Stimulated activated CD8-positive, alpha-beta memory T cell treated with anti-CD3 and anti-CD28 coated beads, Interleukin-15, amount 100 ng/mL, for 1 hour (primary cell): ENCODE data around the gene C3orf80.
"Not testable (repeated sequence)": the region's sequence is repeated elsewhere in the genome, so short reads cannot be mapped to it uniquely, and the experiment has no call there.

ENCODE experiments used
- DNase-seq: peaks from one replicate; pipeline ENCODE4 v3.0.0-alpha.2; 2020; ENCODE audit warnings: low read depth

C3orf80 gene

DNA sequence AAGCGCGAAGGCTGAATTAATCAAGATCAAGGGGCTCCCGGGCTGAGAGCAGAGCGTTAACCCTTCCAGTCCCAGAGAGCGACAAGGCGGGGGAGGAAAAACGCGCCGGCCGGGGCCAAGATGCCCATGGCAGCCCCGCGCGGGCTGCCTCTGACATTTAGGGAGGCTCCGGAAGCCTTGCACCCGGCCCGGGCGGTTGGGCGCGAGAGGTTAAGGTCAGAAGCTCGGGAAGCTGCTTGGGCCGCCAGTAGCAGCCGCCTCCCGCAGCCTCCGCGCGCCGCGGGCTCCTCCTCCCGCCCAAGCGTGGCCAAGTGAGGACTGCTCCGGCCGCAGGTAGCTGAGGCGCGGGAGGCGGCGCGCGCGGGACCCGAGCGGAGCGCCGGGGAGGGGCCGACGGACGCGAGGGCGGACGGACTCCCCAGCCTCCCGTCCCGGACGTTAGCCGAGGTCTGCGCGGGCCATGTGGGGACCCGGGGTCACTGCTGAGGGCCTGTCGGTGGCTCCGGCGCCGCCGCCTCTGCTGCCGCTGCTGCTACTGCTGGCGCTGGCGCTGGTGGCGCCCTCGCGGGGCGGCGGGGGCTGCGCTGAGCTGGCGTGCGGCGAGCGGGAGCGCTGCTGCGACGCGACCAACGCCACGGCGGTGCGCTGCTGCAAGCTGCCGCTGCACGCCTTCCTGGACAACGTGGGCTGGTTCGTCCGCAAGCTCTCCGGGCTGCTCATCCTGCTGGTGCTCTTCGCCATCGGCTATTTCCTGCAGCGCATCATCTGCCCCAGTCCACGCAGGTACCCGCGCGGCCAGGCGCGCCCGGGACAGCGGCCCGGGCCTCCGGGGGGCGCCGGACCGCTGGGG, at the start of gene C3orf80:
Gene C3orf80 (plus strand): TSS at position 247 of the 850 bp plus-strand sequence. CDS start 214 bp downstream, at position 461.
- DNase-seq, result no peak

DNA sequence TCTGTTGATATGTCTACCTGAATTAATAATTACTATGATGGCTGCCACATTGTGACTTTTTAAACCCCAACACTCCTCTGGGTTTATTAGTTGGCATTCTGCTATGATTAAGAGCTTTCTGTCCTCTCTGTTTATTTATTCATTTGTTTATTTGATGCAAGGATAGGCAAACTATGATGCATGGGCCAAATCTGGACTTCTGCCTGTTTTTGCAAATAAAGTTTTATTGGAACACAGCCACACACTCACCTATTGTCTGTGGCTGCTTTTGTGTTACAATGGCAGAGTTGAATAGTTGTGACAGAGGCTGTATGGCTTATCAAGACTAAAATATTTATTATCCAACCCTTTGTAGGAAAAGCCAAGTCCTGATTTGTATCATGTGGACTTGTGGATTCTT, 48.3 kb upstream of the C3orf80 start:
- no peak for DNase-seq

DNA sequence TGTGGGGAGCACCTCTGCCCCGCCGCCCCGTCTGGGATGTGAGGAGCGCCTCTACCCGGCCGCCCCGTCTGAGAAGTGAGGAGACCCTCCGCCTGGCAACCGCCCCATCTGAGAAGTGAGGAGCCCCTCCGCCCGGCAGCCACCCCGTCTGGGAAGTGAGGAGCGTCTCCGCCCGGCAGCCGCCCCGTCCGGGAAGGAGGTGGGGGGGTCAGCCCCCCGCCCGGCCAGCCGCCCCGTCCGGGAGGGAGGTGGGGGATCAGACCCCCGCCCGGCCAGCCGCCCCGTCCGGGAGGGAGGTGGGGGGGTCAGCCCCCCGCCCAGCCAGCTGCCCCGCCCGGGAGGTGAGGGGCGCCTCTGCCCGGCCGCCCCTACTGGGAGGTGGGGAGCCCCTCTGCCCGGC, 46.6 kb upstream of the C3orf80 start:
- not testable (repeated sequence) for DNase-seq

DNA sequence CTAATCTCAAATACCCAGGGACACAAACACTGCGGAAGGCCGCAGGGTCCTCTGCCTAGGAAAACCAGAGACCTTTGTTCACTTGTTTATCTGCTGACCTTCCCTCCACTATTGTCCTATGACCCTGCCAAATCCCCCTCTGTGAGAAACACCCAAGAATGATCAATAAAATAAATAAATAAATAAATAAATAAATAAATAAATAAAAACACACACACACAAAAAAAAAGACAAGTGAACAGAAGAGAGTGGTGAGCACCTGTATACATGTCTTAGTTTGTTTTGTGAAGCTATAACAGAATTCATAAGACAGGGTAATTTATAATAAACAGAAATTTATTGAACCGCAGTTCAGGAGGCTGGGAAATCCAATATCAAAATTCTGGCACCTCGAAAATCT, 45.8 kb upstream of the C3orf80 start:
- DNase-seq, result not testable (repeated sequence)

DNA sequence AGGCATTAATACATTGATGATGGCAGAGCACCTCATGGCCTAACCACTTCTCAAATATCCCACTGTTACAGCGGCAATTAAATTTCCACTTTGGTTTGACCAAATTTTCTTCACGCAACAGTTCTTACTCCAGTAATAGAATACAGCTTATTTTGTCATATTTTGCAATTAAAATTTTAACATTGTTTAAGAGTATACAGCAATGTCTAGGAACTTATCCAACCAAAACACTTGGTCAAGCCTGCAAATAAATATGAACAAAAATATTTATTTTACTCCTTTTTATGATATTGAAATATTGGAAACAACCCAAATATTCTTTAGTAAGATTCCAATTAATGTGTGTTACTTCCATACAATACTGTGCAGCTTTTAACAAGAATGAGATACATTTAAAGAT, 45.3 kb upstream of the C3orf80 start:
- no peak for DNase-seq

DNA sequence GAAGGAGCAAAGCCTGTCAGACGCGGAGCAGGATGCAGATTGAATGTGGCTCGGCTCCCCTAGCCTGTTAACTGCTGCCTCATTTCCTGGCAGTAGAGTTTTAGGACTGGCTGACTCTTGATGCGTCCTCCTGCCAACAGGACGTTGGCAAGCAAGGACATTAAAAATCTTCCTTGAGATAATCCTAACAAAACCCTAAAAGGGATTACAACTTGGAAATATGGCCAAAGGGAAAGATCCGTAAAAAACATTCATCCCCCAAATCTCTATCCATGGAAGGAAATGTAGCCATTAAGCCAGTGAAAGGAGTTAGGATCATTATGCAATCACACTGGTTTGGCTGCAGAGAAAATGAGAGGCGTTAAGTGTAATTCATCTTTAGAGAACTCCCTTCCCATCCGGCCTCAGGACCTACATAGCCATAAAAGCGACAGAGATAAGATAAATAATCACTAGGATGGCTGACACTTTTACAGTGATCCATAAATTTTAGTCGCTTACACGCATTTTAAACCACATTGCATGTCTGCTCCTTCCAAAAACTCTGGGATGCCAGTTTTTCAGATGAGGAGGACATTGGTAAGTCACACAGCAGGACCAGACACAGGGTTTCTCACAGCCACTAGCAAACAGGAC, 44.5 kb upstream of the C3orf80 start:
- DNase-seq, result no peak

DNA sequence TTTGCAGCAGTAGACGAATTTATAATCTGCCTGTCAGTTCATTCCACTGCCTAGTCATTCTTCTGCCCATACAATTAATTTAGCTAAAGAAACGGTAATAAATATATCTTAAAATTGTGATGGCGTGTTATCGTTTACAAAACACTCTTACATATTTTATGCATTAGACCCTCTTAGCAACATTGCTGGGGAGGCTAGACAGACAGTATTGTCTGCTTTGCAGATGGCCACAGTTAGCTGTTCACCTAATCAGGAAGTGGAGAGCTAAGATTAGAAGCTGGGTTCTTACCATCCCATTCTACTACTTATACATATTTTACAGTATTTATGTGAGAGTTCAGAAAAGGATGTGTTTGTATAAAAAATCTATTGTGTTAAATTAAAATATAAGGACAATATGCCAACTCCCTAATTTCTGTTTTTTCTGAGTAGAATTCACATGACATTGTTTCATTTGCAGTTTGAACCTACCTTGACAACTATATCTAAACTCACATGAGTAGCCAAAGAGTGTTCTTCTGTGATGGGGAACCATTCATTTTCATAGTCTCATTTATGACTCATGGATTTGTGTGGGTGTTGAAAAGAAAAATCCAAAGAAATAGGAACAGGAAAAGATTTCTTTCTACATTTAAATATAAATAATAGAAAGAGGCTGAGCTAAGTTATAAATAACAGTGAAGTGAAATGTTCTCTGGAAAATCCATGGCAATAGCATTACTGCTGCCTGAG, 41.7 kb upstream of the C3orf80 start:
- no peak for DNase-seq

DNA sequence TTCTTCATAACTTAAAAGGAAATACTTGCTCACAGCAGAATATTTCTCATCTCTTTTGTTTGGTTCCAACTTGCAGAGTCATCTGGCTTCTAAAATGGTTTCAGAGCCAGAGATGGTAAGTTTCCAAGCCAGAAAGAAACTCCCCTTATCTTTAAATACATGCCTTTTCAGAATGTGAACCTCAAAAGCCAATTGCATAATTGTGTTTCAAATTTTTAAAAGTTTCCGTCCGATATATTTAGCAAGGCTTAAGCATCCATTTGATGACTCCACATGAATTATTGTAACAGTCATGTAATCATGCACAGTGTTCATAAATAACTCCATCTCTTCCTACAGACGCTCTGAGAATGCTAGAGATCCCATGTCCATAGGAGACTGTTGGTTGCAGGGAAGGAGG, 40.6 kb upstream of the C3orf80 start:
- no peak for DNase-seq

DNA sequence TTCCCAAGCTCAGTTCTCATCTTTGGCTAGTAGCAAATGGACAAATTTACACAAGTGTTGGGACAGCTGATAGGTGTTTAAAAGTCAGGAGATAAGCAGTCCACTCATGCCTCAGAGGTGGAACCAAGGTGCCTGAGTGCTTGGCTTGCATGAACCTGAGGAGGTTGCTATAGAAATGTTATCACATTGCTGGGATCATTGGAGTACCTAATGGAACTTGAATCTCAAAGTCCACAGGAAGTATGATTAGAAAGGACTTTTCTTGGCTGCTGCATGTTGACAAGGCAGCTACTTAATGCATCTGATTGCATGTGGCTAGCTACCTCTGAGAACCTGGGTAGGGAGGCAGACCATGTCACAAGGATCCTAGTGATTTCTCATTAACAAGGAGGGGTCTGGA, 39.5 kb upstream of the C3orf80 start:
- DNase-seq, result no peak

DNA sequence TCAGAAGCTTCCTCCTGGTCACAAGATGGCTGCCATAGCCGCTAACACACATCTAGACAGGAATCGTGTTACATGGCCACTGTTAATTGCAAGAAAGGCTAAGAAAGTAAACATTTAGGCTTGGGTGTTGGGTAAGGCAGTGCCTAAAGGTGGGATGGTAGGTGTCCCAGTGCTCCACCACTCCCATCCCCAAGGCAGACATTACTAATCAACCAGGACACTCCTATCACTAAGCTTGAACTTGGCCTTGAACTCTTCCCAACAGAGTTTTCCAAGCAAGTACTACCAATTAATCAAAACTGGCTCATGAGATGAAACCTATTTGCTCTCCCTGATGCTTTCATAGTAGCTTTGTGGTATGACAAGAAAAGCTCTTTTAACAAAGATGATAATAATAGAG, 37.9 kb upstream of the C3orf80 start:
- no peak for DNase-seq

DNA sequence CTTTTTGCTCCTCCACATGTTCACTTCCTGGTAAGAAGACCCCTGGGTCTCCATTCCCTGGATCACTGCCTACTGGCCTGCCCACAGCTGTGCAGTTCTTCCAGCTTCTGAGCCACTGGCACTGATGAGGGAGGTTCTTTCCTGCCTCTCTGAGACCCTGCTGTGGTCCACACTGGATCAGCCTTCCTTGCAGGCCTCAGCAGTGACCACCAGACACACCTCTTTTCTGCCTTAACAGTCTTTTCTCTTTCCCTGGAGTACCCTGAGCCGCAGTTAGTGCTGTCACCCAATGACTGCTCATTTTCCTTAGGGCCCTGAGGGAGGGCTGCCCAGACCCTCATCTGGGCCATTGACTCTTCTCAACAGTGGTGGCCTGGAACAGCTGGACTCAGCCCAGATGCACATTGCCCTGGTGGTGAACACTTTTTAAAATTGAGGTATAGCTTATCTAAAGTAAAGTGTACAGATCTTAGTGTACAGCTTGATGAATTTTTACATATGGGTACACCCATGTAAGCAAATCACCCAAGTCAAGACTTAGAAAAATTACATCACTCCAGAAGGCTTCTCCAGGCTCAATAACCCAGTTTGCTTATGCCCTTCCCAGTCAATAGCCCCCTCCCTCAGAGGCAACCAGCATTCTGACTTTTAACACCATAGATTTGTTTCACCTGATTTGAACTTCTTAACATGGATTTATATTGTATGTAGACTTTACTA, 32.8 kb upstream of the C3orf80 start:
- no peak for DNase-seq

DNA sequence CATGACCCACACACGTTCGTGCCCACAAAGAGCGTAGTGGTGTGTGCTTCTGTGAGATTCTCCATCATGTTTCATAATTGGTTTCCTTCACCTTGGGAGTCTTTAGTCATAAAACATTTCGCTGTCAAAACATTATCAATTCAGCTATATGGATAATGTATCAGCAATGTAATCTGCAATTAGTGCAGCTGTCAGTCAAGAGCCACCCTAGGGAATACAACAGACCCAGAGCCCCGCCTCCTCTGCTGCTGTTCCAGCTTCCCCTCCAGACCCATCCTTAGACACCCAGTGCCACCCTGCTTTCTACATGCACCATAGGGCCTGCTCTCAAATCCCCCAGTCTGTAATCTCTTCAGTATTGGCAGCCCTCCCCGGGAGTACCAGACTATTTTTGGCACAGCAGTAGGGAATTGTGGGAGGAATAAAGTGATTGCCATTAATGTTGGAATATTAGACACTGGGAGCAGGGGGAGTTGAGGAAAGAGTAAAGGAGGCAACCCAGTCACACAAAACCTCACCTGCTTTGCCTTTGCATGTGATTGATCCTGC, 31.5 kb upstream of the C3orf80 start:
- no peak for DNase-seq

DNA sequence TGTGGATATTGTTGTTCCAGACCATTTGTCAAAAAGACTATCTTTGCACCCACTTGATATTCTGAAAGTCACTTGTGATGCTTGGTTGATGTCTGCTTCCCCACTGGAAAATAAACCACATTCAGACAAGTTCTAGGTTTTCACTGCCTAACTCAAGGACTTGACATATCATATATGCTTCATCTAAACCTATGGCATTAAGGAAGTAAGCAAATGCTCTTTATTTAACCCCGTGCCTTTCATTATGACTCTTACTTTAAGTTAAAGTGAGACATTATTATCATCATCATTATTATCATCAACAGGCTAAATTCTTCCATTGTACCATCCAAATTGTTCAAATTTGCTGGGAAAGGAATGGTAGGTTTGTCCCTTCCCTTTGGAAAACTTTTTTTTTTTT, 30.8 kb upstream of the C3orf80 start:
- no peak for DNase-seq

DNA sequence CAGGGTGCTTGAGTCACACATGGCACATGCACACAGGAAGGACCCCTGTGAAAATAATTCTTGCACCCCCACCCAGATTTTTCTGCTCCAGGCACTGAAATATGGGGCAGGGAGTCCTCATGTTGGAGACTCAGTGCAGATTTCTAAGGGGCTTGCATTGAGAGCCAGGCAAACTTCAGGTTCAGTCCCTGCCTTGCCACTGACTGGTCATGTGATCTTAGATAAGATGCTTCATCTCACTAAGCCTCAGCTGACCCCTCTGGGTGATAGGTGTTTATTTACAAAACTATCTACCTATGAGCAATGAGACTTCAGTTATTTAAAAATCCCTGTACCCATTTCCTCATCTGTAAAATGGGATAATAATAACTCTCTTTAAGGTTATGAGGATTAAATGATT, 30.1 kb upstream of the C3orf80 start:
- DNase-seq, result no peak

DNA sequence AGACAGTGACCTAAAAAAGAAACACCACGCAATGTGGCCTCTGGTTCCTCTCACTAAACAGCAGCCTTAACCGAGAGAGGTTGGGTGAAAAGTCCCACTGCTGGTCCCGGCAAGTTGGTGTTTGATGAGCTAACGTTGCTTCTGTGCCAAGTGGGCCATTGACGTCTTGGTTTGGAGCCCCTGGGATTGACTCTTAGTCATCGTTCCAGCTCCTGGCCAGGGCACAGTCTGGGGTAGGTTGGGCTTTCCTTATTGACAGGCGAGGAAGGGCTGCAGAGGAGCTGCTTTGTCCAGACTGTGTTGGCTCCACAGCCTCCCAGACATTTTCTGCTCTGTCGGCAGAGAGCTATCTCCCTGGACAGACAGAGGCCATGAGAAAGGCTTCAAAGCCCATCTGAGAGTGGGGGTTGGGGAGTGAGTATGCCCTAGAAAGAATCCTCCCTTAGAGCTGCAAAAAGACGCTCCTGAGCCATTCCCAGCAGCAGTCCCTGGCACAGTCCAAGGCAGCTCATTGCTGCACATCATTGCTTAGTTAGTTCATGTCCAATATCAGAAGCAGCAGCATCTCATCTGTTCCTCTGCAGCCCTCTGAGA, 28.6 kb upstream of the C3orf80 start:
- DNase-seq, result no peak

DNA sequence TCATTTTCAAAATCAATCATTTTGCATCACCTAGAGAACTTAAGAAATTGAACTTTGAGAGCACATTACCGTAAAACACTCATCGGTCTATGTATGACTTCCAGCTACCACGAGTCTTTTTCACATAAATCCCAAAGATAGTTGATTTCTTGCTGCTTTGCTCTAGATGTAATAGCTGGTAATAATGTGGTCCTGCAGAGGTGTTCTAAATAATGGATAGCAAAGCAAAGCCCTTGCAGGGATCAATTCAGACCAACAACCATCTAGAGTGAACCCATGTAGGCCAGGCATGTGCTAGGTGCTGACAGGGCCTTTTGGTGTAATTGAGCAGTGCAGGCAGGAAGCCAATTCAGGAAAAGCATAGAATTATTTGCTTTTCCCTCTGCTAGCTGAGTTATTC, 26.1 kb upstream of the C3orf80 start:
- no peak for DNase-seq

DNA sequence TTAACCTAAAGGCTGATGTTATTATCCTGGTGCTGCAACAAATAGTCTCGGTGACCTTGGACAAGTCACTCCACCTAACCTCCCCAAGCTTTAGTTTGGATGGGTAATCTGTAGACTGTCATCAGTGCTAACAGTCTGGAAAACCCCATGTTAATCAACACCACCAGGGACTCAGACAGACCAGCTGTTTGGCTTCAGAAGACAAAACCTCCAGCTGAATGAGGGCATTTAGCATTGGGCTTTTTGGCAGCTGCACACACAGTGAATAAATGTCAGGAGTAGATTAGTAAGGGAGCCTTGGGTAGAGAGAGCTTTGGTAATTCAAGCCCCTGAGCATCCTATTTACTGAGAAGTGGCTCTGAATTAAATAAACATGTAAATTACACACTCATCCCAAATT, 24.9 kb upstream of the C3orf80 start:
- no peak for DNase-seq

DNA sequence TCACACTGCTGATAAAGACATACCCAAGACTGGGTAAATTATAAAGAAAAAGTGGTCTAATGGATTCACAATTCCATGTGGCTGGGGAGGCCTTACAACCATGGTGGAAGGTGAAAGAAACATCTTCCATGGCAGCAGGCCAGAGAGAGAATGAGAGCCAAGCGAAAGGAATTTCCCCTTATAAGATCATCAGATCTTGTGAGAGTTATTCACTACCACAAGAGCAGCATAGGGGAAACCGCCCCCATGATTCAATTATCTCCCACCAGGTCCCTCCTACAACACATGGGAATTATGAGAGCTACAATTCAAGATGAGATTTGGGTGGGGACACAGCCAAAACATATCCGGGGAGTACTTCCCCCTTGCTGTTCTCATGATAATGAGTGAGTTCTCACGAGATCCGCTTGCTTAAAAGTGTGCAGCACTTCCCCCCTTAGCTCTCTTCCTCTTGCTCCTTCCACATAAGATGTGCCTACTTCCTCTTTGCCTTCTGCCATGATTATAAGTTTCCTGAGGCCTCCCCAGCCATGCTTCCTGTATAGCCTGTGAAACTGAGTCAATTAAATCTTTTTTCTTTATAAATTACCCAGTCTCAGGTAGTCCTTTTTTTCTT, 20.7 kb upstream of the C3orf80 start:
- not testable (repeated sequence) for DNase-seq

DNA sequence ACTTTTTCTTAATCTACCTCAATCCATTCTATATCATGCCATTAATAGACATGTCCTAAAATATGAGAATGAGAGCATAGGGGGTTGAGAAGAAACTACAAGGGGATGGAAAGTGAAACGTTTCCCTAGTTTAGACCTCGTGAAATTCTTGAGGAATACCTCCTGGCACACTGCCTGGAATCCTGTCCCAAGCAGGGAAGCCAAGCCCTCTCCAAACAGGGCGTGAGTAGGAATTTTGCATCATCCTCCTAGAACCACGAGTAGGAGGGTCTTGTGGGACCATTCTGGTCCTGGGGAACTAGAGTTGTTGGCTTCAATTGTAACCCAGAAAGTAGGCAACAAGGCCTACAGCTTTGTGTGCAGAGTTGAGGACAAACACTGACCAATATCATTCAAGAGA, 19.6 kb upstream of the C3orf80 start:
- DNase-seq, result no peak

DNA sequence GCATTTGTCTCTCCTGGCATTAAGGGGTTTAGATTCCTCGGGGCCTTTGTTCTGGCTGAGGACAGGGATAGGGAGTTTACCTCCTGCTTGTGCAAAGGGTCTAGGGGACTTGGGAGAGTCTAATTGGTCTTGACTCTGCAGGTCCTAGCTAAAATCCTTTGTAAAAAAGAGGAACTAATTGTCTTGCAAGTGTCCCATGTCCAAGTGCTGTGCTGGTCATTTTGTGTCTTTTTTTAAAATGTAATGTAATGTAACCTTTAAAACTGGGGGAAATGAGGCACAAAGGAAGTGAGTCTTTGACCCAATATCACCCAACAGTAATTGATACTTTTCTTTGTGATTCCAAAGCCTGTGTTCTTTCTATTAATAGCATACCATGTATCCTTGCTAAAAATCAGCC, 14.9 kb upstream of the C3orf80 start:
- no peak for DNase-seq

DNA sequence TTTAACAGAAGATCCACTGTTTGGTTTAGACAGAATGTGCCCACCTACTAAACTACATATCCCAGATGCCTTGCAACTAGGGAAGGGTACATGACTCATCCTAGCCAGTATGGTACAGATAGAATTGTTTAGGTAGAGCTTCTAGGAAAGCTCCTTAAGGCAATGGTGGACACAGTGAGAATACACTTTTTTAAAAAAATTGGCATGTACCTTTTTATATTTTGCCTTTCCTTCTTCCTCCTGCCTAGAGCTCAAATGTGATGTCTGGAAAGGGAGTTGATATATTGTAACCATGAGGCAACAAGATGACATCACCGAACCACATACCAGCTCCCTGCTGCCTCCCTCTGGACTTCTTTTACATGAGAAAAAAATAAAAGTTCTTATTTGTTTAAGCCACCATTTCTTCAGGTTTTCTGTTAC, 14.4 kb upstream of the C3orf80 start:
- no peak for DNase-seq
